ENCODE results near the gene ARHGAP15. TPM values are rescaled to one million over a fixed set of nuclear protein-coding genes. Genes with fewer than 3 reads are reported as not detected.
"Not testable (repeated sequence)": the region's sequence is repeated elsewhere in the genome, so short reads cannot be mapped to it uniquely, and the experiment has no call there.

ARHGAP15 gene
- total RNA-seq, 1 donor from 2014 or later = 2.6 TPM

GRCh38 chr2:143499061-143499460 is 369.8 kb downstream of the ARHGAP15 start:
- no peak for ATAC-seq

GRCh38 chr2:143501106-143501676 is 372.0 kb downstream of the ARHGAP15 start:
- no peak for ATAC-seq

- no peak for ATAC-seq
These were observed 374.1 kb downstream of the ARHGAP15 start for GRCh38 chr2:143503280-143503679.

- no peak for ATAC-seq
These were observed 375.2 kb downstream of the ARHGAP15 start for GRCh38 chr2:143504397-143504796.

- ATAC-seq = no peak
These were observed 376.3 kb downstream of the ARHGAP15 start for GRCh38 chr2:143505542-143505941.

- no peak for ATAC-seq
These were observed 383.9 kb downstream of the ARHGAP15 start for GRCh38 chr2:143513081-143513480.

- no peak for ATAC-seq
These were observed 385.2 kb downstream of the ARHGAP15 start for GRCh38 chr2:143514413-143514812.

GRCh38 chr2:143515318-143515717 is 386.1 kb downstream of the ARHGAP15 start:
- no peak for ATAC-seq

GRCh38 chr2:143519521-143519920 is 390.3 kb downstream of the ARHGAP15 start:
- no peak for ATAC-seq

- ATAC-seq = no peak
These were observed 392.2 kb downstream of the ARHGAP15 start for GRCh38 chr2:143521396-143521795.

GRCh38 chr2:143522699-143523098 is 393.5 kb downstream of the ARHGAP15 start:
- ATAC-seq = no peak

- ATAC-seq = no peak
These were observed 394.9 kb downstream of the ARHGAP15 start for GRCh38 chr2:143524119-143524553.

- no peak for ATAC-seq
These were observed 395.6 kb downstream of the ARHGAP15 start for GRCh38 chr2:143524559-143525401.

- no peak for ATAC-seq
These were observed 396.2 kb downstream of the ARHGAP15 start for GRCh38 chr2:143525402-143525860.

GRCh38 chr2:143526498-143526897 is 397.3 kb downstream of the ARHGAP15 start:
- ATAC-seq = no peak

GRCh38 chr2:143528021-143528420 is 398.8 kb downstream of the ARHGAP15 start:
- no peak for ATAC-seq

- ATAC-seq = no peak
These were observed 400.0 kb downstream of the ARHGAP15 start for GRCh38 chr2:143529118-143529720.

- no peak for ATAC-seq
These were observed 401.5 kb downstream of the ARHGAP15 start for GRCh38 chr2:143530758-143531157.

- ATAC-seq = no peak
These were observed 402.8 kb downstream of the ARHGAP15 start for GRCh38 chr2:143532061-143532460.

GRCh38 chr2:143533846-143534245 is 404.6 kb downstream of the ARHGAP15 start:
- ATAC-seq = no peak

GRCh38 chr2:143535802-143536201 is 406.6 kb downstream of the ARHGAP15 start:
- no peak for ATAC-seq

GRCh38 chr2:143541899-143542298 is 412.7 kb downstream of the ARHGAP15 start:
- ATAC-seq = not testable (repeated sequence)
